ENCODE data around the gene PACC1.
"Not testable (repeated sequence)": the region's sequence is repeated elsewhere in the genome, so short reads cannot be mapped to it uniquely, and the experiment has no call there.

PACC1 gene

DNA sequence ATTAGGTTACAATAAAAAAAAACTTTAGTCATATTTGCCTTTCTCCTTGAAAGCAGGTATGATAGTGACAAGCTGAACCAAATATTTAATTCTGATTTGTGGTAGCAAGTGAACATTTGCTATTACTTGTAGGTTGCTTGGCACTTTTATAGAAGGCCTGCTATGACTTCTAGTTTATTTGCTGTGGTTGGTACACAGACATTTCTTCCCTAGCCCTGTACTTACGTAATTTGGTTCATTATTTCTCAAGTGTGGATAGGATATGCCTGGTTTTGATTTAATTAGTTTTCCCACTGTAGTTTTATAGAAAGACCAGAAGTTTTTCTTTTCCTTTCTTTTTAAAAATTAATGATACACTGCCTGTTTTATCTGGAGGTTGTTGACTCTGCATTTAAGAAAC, 73.6 kb downstream of the PACC1 start:
- no peak for DNase-seq (ENCODE audit: low spot score)
- FAIRE-seq = no peak

DNA sequence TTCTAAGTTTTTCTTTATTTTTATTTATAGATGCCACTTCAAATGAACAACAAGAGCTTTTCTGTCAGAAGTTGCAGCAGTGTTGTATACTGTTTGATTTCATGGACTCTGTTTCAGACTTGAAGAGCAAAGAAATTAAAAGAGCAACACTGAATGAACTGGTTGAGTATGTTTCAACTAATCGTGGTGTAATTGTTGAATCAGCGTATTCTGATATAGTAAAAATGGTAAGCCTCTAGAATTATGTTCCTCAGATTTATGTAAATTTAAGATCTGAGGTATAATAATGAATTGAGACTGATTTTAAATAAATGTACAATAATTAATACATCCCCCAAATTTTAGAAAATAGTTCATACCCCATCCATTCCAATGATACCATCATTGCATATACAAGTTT, 85.6 kb downstream of the PACC1 start:
- DNase-seq (ENCODE audit: low spot score) (no peak), FAIRE-seq (no peak)

DNA sequence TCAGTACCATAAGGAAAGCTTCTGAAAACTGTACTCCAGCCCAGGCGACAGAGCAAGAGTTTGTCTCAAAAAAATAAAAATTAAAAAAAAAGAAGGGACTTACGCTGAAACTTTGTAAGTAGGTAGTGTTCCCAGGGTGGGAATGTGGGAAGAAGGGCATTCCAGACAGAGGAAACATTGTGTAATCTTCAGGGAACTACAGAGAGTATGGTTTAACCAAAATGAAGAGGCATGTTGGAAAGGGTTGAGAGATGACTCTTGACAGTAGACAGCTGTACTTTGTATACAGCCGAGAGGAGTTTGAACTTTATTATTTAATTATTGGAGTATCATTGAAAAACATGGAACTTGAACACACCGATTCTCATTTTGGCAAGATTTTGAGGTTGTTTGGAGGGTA, 86.4 kb downstream of the PACC1 start:
- no peak for DNase-seq (ENCODE audit: low spot score)
- FAIRE-seq = no peak

DNA sequence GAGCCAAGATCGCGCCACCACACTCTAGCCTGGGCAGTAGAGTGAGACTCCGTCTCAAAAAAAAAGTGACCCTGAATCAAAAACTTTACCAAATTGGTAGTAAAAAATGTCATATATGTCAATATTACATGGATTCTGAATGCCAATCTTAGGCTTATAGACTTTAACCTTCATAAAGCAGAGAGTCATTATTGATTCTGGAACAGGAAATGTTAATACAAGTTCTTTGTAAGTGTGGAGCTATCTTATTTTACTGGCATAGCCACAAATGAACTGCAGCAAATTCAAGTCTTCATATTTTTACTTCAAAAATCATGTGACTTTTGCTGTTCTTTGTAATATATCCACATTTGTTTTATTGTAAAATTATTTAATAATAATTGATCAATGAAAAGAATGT, 88.1 kb downstream of the PACC1 start:
- DNase-seq (ENCODE audit: low spot score) (no peak), FAIRE-seq (no peak)

DNA sequence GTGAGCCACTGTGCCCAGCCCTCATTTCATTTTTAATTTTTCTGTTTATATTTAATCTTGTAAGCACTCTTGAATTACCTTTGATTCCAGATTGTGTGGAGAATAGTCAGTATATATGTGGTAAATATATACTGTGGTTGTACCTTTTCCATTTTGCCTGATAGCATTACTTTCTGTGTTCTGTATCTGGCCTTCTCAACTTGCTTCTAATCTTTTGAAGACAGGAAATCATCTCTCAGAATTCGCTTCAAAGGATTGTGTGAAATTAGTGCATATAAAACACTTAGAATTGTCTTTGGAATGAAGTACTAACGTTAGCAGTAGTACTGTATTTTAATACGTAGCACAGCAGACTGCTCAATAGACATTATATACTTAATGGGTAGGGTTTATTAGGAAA, 91.6 kb downstream of the PACC1 start:
- no peak for FAIRE-seq
- no peak for DNase-seq (ENCODE audit: low spot score)

DNA sequence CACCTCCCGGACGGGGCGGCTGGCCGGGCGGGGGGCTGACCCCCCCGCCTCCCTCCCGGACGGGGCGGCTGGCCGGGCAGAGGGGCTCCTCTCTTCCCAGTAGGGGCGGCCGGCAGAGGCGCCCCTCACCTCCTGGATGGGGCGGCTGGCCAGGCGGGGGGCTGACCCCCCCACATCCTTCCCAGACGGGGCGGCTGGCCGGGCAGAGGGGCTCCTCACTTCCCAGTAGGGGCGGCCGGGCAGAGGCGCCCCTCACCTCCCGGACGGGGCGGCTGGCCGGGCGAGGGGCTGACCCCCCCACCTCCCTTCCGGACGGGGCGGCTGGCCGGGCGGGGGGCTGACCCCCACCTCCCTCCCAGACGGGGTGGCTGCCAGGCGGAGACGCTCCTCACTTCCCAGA, 93.7 kb downstream of the PACC1 start:
- DNase-seq (ENCODE audit: low spot score); FAIRE-seq: not testable (repeated sequence)

DNA sequence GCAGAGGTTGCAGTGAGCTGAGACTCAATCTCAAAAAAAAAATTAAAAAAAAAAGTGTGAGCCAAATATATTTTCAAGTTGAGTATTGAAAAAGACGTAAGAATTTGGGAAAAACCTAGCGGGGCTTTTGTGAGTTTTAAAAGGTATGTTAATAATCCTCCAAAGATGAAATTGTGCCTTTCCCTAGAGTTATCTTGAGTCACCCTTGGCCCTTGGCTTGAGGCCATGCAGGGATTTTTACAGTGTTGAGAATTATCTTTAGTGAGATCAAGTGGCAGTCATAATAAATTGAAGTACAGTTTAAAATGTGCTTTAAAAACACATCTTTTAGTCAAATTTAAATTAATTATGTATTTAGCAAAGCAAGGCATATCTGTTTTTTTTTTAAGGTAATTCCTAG, 96.8 kb downstream of the PACC1 start:
- FAIRE-seq = no peak
- DNase-seq (ENCODE audit: low spot score) = no peak

DNA sequence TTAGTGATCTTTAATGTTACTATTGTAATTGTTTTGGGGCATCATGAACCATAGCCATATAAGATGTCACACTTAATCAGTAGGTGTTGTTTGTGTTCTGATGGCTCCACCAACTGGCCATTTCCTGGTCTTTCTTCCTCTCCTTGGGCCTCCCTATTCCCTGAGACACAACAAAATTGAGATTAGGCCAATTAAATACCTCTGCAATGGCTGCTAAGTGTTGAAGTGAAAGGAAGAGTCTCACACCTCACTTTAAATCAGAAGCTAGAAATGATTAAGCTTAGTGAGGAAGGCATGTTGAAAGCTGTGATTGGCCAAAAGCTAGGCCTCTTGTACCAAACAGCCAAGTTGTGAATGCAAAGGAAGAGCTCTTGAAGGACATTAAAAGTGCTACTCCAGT, 98.8 kb downstream of the PACC1 start:
- DNase-seq (ENCODE audit: low spot score) (no peak), FAIRE-seq (no peak)

DNA sequence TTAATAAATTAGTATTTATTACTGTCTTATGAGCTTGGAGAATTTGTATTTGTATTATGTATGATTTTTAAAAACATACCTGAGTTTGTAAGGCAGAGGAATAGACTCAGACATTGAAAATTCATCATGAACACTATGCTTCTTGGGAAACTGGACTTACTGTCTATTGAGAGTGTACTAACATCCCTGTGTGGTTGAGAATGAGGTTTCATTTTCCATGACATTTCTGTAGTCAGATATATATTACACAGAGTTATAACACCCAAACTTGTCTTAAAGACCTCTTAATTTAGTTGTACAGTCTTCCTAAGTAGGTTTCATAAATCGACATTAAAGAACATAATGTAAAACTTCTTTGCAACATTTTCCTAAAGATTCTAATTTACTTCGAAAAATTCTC, 99.5 kb downstream of the PACC1 start:
- DNase-seq (ENCODE audit: low spot score) (no peak), FAIRE-seq (no peak)

All from RCC 7860 (cell line).